Neural crest cell (in vitro differentiated cells): ENCODE data around the gene GMDS. TPM values are rescaled to one million over a fixed set of nuclear protein-coding genes. Genes with fewer than 3 reads are reported as not detected.

Experiments
- DNase-seq: peaks from one replicate; pipeline ENCODE4 v3.0.0; 2021; ENCODE audit warnings: low read depth, mixed read lengths, low spot score
- H3K27ac Mint-ChIP-seq: one replicate; pipeline ENCODE4 v1.8.0; 2021; ENCODE audit warnings: mild to moderate bottlenecking, mixed read lengths; ENCODE audit not compliant: unreplicated experiment
- H3K27me3 Mint-ChIP-seq: 2 replicates; pipeline ENCODE4 v1.8.0; 2021; ENCODE audit warnings: low read depth, mild to moderate bottlenecking, mixed read lengths
- H3K36me3 Mint-ChIP-seq: 2 replicates; pipeline ENCODE4 v1.8.0; 2021; ENCODE audit warnings: low read depth, mild to moderate bottlenecking, mixed read lengths
- H3K4me1 Mint-ChIP-seq: 2 replicates; pipeline ENCODE4 v1.8.0; 2021; ENCODE audit warnings: mixed read lengths
- H3K4me3 Mint-ChIP-seq: one replicate; pipeline ENCODE4 v1.8.0; 2021; ENCODE audit warnings: mild to moderate bottlenecking, mixed read lengths
- H3K9me3 Mint-ChIP-seq: 2 replicates; pipeline ENCODE4 v1.8.0; 2021; ENCODE audit warnings: mixed read lengths
- total RNA-seq: library from RNA; stranded (reverse); gene quantifications from 2 replicates; pipeline ENCODE4 v1.2.1, GENCODE V29; 2021
- TF ChIP-seq, protein P1 (sequence below): fragments of 200-600 bp; sonication (generic); conservative IDR thresholded peaks from 2 replicates; pipeline ENCODE4 v1.5.0; 2021; ENCODE audit warnings: antibody characterized with exemption, mild to moderate bottlenecking

GMDS gene
- total RNA-seq, 1 donor from 2014 or later = 16.1 TPM

DNA sequence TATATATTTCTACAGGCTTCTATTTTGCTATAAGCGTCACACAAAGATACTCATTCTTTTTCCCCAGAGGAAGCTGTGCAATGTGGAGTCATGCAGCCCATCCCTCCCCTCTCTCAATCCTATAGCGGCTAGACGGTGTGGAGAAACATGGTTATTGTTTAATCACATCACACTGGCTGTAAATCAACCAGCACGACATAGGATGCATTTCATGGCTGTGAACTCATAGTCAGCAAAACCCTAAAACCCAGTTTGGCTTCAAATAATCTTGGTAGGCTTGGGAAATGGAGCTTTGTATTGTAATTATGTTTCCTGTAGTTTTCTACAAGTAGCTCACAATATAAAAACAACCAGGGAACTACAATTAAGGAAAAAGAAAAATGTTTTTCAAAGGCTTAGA is 618.9 kb downstream of the GMDS start:
- Mint-ChIP-seq H3K36me3 (no peaks in the 10 kb centered on the region), H3K4me3 (peak overlapping the region; percentile 42), H3K9me3 (no peaks in the 10 kb centered on the region), H3K27ac (no peak overlapping the region), H3K4me1 (peaks cover 23% of the 10 kb centered on the region), H3K27me3 (peaks cover 93% of the 10 kb centered on the region)
- TF ChIP-seq, protein P1, sequence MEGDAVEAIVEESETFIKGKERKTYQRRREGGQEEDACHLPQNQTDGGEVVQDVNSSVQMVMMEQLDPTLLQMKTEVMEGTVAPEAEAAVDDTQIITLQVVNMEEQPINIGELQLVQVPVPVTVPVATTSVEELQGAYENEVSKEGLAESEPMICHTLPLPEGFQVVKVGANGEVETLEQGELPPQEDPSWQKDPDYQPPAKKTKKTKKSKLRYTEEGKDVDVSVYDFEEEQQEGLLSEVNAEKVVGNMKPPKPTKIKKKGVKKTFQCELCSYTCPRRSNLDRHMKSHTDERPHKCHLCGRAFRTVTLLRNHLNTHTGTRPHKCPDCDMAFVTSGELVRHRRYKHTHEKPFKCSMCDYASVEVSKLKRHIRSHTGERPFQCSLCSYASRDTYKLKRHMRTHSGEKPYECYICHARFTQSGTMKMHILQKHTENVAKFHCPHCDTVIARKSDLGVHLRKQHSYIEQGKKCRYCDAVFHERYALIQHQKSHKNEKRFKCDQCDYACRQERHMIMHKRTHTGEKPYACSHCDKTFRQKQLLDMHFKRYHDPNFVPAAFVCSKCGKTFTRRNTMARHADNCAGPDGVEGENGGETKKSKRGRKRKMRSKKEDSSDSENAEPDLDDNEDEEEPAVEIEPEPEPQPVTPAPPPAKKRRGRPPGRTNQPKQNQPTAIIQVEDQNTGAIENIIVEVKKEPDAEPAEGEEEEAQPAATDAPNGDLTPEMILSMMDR = no peak
- no peak for DNase-seq

DNA sequence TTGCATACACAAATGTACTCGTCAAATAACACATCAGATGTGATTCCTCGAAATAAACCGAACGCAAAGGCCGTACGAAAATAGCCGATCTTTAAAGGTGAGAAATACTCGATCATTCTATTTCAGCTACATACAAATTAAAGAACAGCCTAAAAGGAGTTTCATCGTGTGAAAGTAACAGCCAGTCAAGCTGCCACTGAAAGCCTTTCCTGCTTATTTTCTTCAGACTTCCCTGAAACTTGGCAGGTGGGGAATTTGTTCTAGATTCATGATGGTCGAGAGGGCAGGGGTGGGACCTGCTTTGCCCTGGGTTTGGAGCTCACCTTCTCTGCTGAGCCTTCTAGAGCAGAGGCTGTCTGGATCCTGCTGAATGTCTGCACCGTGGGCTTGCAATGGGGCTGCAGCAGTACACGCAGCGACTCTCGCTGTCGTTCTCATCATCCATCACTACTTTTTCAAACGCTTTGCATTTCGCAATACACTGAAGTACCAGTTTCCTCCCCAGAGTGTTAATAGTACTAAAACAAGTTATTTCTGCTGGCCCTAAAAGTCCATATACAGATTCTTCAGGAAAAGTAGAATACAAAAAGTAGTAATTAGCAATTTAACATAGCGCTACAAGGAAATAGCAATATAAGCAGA is 619.5 kb downstream of the GMDS start:
- Mint-ChIP-seq H3K4me1 (peaks cover 23% of the 10 kb centered on the region), H3K36me3 (no peaks in the 10 kb centered on the region), H3K27me3 (peaks cover 95% of the 10 kb centered on the region), H3K4me3 (peak overlapping the region; percentile 42), H3K27ac (no peak overlapping the region), H3K9me3 (no peaks in the 10 kb centered on the region)
- no peak for DNase-seq
- TF ChIP-seq, protein P1 = no peak

DNA sequence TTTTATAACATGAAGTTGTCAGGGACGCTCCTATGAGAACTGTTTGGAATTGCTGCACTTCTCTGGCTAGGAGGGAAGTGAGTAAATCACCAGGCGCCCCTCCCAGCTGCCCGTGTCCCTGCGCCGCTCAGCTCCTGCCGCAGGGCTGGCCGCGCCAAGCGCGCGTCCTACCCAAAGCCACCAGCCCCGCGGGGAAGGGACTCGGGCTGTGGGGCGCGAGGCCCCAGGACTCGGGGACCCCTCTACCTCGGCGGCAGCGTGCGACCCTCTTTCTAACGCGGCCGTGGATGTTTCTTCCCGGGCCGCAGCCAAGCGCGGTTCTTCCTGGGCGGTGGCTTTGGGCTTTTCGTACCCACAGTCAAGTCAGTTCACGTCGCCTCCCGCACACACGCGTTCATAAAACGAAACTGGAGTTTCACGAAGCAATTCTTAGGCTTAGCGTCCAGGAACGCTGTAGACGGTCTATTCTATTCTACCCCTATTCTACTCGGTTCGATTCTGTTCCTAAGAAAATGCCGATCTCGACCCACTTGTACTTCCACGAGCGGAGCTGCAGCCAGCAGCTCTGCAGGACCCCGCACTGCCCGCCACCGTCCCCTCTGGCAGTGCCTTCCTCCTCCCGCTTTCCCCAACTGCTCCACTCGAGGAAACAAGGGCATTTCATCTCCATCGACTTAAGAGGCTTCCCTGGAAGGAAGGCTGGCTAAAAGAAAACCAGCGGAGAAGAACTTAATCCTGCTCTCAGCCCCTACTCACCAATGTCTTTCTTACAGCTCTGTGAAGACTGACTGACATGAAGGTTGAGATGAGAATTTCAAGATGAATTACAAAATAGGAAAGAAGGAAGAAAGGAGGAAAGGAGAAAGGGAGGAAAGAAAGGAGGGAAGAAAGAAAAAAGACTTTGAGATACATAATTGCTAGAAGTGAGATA is 620.3 kb downstream of the GMDS start:
- TF ChIP-seq, protein P1 = no peak
- no peaks in the 10 kb centered on the region for H3K9me3 Mint-ChIP-seq
- peaks cover 23% of the 10 kb centered on the region for H3K4me1 Mint-ChIP-seq
- DNase-seq = no peak
- H3K27ac Mint-ChIP-seq = no peak overlapping the region
- H3K4me3 Mint-ChIP-seq = peak overlapping the region; percentile 42
- H3K36me3 Mint-ChIP-seq = no peaks in the 10 kb centered on the region
- H3K27me3 Mint-ChIP-seq = peaks cover 96% of the 10 kb centered on the region

DNA sequence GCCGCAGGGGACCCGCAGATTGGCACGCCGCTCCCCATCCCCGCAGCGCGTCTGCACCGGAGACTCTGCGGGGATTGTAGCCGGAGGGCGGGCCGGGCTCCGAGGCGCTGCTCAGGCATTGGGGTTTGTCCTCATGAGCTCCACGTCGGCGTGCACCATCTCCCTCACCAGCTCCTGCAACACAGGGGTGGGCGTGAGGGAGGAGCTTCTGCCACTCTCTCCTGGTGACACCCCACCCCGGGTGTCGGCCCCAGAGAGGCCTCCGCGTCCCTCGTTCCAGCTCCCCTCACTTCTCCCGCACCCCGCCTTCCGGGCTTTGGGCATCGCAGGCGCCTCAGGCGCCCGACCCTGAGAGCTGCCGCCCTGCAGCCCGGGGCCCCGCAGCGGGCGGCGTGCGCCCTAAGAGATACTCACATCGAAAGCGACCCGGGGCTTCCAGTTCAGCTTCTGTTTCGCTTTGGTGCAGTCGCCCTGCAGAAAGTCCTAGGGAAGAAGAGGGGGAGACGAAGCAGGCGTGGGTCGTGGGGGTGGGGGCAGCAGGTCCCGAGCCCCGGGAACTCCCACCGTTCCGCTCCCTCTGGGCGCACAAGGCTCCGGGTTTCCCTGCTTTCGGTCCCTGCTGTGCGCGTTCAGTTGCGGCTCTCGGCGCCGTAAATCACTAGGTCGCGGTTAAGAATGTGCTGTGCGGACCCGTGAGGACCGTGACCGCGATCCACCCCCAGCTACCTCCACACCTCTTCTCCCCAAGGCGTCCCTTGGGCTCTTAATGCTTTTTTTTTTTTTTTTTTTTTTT is 621.2 kb downstream of the GMDS start:
- no peaks in the 10 kb centered on the region for H3K36me3 Mint-ChIP-seq
- H3K27me3 Mint-ChIP-seq = peaks cover 97% of the 10 kb centered on the region
- DNase-seq = no peak
- no peaks in the 10 kb centered on the region for H3K9me3 Mint-ChIP-seq
- peaks cover 23% of the 10 kb centered on the region for H3K4me1 Mint-ChIP-seq
- peak overlapping the region; percentile 13 for H3K4me3 Mint-ChIP-seq
- TF ChIP-seq, protein P1 = no peak
- no peak overlapping the region for H3K27ac Mint-ChIP-seq

DNA sequence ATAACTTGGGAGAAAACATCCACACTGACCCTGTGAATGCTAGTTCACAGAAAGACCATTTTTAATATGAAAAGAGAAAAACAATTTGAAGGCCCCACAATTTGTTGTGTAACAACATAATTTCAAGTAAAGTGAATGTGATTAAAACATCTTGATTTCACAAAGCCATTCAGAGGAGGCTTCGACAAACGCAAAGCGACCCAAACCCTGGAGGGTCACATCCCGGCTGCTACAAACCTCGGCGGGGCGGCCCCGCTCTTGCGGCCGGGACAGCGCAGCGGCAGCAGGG is 621.7 kb downstream of the GMDS start:
- Mint-ChIP-seq H3K4me1 (peaks cover 19% of the 10 kb centered on the region), H3K4me3 (peak overlapping the region; percentile 72), H3K27me3 (peaks cover 97% of the 10 kb centered on the region), H3K27ac (no peak overlapping the region), H3K9me3 (no peaks in the 10 kb centered on the region), H3K36me3 (no peaks in the 10 kb centered on the region)
- TF ChIP-seq, protein P1 = no peak
- no peak for DNase-seq
